Measurements from ENCODE around the gene LIMD2. TPM values are rescaled to one million over a fixed set of nuclear protein-coding genes. Genes with fewer than 3 reads are reported as not detected.

Gene LIMD2
- polyA plus RNA-seq, 1 of the 3 experiments (the other 2 are of a cell fraction) = 78.0 TPM

DNA sequence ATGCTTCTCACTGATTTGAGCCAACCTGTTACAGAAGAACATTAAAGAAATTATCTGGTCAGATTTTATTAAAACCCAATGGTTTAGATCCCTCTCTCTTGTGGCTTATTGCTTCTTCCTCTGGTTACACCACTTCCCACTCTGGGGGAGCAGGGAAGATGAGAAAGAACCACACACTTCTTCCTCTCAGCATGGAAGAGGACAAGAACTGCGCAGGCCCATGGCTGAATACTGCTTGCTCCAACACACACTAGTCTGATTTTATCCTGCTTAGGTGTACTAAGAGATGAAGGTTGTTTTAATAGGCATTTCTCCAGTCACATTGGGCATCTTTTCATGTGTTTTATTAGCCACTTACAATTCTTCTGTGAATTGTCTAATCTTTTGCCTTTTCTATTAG lies 50.1 kb downstream of the LIMD2 start:
- DNase-seq = no peak
- Histone ChIP-seq H3K27ac (ENCODE audit: low read depth in 2 of 2, low read length in 1 of 2) (no peak overlapping the region), H3K9ac (no peak overlapping the region), H3F3A (replicated peaks; ENCODE audit: insufficient read depth) (peaks cover 5% of the 10 kb centered on the region), H3K27me3 (ENCODE audit: insufficient read depth) (no peaks in the 10 kb centered on the region), H3K36me3 (replicated peaks in 1 of 2; ENCODE audit: control insufficient read depth in 1 of 2, insufficient read depth in 2 of 2, low read length in 1 of 2) (peaks cover 9 to 20% of the 10 kb centered on the region in 2 experiments), H3K4me2 (no peak overlapping the region), H4K20me1 (ENCODE audit: insufficient read depth) (no peaks in the 10 kb centered on the region), H3K4me1 (ENCODE audit: control insufficient read depth in 1 of 2, insufficient read depth in 2 of 2, low read depth in 1 of 2, low read length in 1 of 2) (no peaks in the 10 kb centered on the region), H3K79me2 (ENCODE audit: insufficient read depth) (no peaks in the 10 kb centered on the region), H3K9me2 (no peaks in the 10 kb centered on the region), H2AFZ (ENCODE audit: low read depth) (no peak overlapping the region), H3K9me3 (no peaks in the 10 kb centered on the region), H3K4me3 (ENCODE audit: low read depth in 2 of 2, low read length in 1 of 2) (no peak overlapping the region)
- ChIA-PET POLR2A (no interaction called here), CTCF (no interaction called here)
- WGBS (ENCODE audit: low lambda C conversion rate) = 93% methylated on average over 1 of the region's 1 CpG
- TF ChIP-seq EP300 (IDR thresholded peaks at IDR 0.05; ENCODE audit: borderline replicate concordance in 1 of 2, low read depth in 1 of 2, low read length in 1 of 2) = no peak

DNA sequence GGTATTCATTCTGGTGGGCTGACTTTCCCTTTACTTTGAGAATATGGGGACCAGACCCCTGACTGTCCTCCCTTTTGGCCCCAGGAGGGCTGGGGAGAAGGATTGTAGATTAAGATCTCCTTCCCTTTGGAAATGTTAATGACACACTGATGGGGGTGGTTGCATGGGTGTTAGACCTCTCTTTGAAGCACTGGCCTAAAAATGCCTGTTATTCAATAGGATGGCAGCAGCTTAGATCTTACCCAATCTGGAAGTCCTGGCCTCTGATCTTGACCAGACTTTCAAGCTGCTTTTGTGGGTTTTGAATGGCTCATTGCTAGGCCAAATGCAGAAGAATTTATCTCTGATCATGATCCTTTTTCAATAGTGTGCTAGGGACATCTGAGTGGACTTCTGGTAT lies 52.0 kb downstream of the LIMD2 start:
- Histone ChIP-seq H3F3A (replicated peaks; ENCODE audit: insufficient read depth) (peaks cover 3% of the 10 kb centered on the region), H3K9me2 (no peaks in the 10 kb centered on the region), H4K20me1 (ENCODE audit: insufficient read depth) (no peaks in the 10 kb centered on the region), H3K79me2 (ENCODE audit: insufficient read depth) (no peaks in the 10 kb centered on the region), H3K4me3 (ENCODE audit: low read depth in 2 of 2, low read length in 1 of 2) (no peak overlapping the region), H3K36me3 (replicated peaks in 1 of 2; ENCODE audit: control insufficient read depth in 1 of 2, insufficient read depth in 2 of 2, low read length in 1 of 2) (peaks cover 6 to 20% of the 10 kb centered on the region in 2 experiments), H3K4me2 (no peak overlapping the region), H3K27ac (ENCODE audit: low read depth in 2 of 2, low read length in 1 of 2) (no peak overlapping the region), H3K4me1 (ENCODE audit: control insufficient read depth in 1 of 2, insufficient read depth in 2 of 2, low read depth in 1 of 2, low read length in 1 of 2) (no peaks in the 10 kb centered on the region), H3K9me3 (no peaks in the 10 kb centered on the region), H3K9ac (no peak overlapping the region), H3K27me3 (ENCODE audit: insufficient read depth) (no peaks in the 10 kb centered on the region), H2AFZ (ENCODE audit: low read depth) (no peak overlapping the region)
- ChIA-PET POLR2A (no interaction called here), CTCF (interaction anchor here (0.8 to 2.9 kb wide), 4 partner anchors 12 to 180 kb away, joined by 3 to 13 read pairs (median 4); no protein-coding TSS in a partner anchor)
- no peak for TF ChIP-seq CHD2 (IDR thresholded peaks at IDR 0.05; ENCODE audit: low read length, partially characterized antibody)
- no peak for TF ChIP-seq MEF2A (IDR thresholded peaks at IDR 0.05; ENCODE audit: borderline replicate concordance, low read depth)
- TF ChIP-seq, protein P1, sequence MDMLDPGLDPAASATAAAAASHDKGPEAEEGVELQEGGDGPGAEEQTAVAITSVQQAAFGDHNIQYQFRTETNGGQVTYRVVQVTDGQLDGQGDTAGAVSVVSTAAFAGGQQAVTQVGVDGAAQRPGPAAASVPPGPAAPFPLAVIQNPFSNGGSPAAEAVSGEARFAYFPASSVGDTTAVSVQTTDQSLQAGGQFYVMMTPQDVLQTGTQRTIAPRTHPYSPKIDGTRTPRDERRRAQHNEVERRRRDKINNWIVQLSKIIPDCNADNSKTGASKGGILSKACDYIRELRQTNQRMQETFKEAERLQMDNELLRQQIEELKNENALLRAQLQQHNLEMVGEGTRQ (IDR thresholded peaks at IDR 0.05; ENCODE audit: borderline replicate concordance, low read depth, low read length) = no peak
- TF ChIP-seq, protein P2, sequence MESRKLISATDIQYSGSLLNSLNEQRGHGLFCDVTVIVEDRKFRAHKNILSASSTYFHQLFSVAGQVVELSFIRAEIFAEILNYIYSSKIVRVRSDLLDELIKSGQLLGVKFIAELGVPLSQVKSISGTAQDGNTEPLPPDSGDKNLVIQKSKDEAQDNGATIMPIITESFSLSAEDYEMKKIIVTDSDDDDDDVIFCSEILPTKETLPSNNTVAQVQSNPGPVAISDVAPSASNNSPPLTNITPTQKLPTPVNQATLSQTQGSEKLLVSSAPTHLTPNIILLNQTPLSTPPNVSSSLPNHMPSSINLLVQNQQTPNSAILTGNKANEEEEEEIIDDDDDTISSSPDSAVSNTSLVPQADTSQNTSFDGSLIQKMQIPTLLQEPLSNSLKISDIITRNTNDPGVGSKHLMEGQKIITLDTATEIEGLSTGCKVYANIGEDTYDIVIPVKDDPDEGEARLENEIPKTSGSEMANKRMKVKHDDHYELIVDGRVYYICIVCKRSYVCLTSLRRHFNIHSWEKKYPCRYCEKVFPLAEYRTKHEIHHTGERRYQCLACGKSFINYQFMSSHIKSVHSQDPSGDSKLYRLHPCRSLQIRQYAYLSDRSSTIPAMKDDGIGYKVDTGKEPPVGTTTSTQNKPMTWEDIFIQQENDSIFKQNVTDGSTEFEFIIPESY (IDR thresholded peaks at IDR 0.05; ENCODE audit: borderline replicate concordance, low read depth) = no peak
- TF ChIP-seq TAF1 (IDR thresholded peaks at IDR 0.05; ENCODE audit: borderline replicate concordance, low read depth, low read length) = no peak
- TF ChIP-seq TCF12 (IDR thresholded peaks at IDR 0.05) = no peak
- TF ChIP-seq, protein P3, sequence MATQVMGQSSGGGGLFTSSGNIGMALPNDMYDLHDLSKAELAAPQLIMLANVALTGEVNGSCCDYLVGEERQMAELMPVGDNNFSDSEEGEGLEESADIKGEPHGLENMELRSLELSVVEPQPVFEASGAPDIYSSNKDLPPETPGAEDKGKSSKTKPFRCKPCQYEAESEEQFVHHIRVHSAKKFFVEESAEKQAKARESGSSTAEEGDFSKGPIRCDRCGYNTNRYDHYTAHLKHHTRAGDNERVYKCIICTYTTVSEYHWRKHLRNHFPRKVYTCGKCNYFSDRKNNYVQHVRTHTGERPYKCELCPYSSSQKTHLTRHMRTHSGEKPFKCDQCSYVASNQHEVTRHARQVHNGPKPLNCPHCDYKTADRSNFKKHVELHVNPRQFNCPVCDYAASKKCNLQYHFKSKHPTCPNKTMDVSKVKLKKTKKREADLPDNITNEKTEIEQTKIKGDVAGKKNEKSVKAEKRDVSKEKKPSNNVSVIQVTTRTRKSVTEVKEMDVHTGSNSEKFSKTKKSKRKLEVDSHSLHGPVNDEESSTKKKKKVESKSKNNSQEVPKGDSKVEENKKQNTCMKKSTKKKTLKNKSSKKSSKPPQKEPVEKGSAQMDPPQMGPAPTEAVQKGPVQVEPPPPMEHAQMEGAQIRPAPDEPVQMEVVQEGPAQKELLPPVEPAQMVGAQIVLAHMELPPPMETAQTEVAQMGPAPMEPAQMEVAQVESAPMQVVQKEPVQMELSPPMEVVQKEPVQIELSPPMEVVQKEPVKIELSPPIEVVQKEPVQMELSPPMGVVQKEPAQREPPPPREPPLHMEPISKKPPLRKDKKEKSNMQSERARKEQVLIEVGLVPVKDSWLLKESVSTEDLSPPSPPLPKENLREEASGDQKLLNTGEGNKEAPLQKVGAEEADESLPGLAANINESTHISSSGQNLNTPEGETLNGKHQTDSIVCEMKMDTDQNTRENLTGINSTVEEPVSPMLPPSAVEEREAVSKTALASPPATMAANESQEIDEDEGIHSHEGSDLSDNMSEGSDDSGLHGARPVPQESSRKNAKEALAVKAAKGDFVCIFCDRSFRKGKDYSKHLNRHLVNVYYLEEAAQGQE (IDR thresholded peaks at IDR 0.05; ENCODE audit: low read depth, low read length) = no peak
- no peak for DNase-seq

All from SK-N-SH (cell line).